GM13977 (cell line): ENCODE measurements around the gene TRIOBP.

Experiments used
- DNase-seq: peaks from one replicate; pipeline ENCODE4 v3.0.0; 2012; ENCODE audit warnings: low spot score
- in situ Hi-C: fragments of 300-500 bp; cut with MboI; formaldehyde crosslinking; loops from one replicate; pipeline ENCODE4 v1.12.0; 2022; ENCODE audit warnings: low sequenced_read_pairs, low pct_unique_long_range_greater_than_20kb, mixed read lengths, inconsistent platforms; ENCODE audit not compliant: unreplicated experiment
- TF ChIP-seq, protein P1 (sequence below): IDR thresholded peaks from 2 replicates; pipeline ENCODE4 v1.5.1; 2012; ENCODE audit warnings: mild to moderate bottlenecking, control low read depth; ENCODE audit not compliant: insufficient read depth; ENCODE audit errors: extremely low read depth, missing control alignments

Gene TRIOBP

DNA sequence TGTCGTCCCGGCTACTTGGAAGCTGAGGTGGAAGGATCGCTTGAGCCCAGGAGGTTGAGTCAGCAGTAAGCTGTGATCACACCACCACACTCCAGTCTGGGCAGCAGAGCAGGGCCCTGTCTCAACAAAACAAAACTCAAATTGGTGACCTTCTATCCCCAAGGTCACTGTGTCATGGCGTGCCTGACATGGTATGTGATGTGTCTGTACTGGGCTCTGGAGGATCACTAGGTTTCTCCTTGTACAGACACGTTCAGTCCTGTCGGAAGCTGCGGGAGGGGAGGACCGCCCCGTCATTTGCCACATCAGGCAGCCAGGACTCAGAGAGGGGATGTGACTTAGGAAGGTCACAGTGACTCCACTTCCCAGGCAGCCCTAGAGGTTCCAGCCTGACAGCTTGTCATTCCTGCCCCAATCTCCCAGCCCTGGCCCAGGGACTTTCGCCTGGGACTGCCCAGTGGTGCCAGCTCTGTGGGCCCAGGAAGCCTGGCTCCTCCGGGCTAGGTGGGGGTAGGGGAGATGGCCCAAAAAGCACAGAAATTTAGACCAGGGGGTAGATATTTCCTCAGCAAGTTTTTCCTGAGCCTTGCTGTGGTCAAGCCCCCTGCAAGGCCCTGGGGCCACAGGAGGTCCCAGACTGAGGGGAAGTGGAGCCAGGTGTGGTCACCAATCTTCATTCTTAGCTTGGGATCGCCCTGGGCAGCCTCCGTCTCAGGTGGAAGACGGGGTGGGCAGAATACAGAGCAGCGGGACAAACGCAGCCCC lies 53.2 kb downstream of the TRIOBP start:
- TF ChIP-seq, protein P1, sequence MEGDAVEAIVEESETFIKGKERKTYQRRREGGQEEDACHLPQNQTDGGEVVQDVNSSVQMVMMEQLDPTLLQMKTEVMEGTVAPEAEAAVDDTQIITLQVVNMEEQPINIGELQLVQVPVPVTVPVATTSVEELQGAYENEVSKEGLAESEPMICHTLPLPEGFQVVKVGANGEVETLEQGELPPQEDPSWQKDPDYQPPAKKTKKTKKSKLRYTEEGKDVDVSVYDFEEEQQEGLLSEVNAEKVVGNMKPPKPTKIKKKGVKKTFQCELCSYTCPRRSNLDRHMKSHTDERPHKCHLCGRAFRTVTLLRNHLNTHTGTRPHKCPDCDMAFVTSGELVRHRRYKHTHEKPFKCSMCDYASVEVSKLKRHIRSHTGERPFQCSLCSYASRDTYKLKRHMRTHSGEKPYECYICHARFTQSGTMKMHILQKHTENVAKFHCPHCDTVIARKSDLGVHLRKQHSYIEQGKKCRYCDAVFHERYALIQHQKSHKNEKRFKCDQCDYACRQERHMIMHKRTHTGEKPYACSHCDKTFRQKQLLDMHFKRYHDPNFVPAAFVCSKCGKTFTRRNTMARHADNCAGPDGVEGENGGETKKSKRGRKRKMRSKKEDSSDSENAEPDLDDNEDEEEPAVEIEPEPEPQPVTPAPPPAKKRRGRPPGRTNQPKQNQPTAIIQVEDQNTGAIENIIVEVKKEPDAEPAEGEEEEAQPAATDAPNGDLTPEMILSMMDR, result no peak
- no peak for DNase-seq
- in situ Hi-C loops, result no loop called here

DNA sequence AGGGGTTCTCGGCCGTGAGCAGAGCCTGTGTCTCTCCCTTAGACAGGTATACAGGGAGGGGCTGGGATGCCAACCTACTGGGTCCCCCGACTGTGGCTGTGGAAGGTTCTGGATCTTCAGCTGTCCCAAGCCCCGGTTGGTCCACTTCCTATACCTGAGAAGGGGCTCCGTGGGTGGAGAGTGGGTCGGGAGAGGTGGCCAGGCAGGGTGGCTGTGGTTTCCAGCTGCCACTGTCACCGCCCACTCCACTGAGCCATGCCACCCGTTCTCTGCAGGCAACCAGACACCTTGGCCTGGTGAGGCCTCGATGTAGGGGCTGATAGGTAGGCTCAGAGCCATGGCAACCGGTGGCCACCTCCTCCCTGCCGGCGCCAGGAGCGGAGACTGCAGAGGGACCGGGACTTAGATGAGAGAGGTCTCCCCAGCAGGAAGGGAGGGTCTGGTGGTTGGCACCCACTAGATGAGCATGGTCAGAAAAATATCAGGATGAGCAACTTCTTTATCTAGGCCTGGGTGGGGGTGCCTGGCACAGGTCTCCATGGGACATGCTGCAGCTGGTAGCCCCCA lies 53.8 kb downstream of the TRIOBP start:
- DNase-seq, result no peak
- in situ Hi-C loops, result no loop called here
- TF ChIP-seq, protein P1, result no peak

DNA sequence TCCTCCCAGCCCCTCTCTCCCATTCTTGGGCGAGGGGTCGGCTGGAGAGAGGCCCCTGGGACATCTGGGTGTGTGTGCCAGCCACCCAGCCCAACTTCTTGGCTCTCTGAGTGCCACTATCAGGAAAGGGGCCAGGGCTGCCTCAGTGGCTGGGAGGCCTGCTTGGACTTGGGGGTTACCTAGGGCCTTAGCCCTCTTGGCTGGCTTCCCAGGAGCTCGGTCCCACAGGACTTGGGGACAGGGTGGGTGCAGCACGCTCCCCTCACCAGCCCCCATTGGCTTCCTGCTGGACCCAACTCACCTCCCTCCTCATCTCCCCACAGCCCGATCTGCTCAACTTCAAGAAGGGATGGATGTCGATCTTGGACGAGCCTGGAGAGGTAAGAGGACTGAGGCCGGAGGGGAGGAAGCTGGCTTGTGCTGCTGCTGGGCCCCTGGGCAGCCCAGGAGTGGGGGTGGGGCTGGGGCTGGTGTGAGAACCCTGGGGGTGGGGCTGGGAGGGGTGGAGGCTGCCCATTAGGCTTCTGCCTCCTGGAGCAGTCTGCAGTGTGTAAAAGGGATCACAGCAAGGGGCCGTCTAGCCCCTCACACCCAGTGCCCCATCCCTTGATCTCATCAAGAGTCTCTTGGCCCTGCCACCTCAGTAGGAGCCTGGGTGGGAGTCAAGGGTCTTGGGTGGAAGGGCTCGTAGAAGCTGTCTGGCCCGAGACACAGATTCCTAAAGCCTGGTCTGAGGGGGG lies 54.8 kb downstream of the TRIOBP start:
- in situ Hi-C loops, result no loop called here
- no peak for DNase-seq
- TF ChIP-seq, protein P1, result no peak

DNA sequence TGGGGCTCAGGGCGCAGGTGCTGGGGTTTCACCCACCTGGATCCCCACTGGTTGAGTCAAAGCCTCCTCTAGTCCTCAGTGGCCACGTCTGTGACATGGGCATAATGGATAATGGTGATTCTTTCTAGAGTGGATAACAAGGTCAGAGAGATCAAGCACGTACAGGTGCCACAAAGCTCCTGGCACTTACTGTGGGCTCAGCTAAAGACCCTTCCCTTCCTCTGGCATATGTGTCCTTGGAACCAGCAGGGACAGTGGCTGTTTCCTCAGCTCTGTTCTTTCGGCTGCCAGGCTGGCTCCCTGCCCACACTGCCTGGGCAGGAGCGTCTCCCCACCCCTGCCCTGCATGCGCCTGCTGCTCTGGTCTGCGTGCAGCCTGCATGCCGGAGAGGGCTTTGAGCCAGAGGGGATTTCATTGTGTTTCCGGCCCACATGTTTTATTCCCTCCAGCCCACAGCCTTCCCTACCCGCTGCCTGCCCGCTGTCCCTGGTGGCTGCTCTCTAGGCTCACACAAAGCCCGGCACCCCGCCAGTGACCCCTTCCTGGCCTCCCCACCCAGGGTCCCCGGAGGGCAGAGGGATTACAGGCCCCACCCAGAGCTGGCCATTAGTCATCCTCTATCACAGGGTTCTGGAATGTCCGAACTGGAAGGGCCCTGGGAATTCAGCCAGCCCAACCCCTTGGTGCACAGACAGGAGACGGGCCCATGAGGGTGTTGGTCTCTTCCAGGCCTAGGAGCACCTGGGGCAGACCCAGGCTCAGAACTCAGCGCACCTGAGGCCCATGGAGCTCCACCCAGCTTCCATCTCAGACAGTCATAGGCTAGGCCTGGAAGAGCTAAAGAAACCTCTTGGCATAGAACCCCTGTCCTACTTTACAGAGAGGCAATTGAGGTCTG lies 55.6 kb downstream of the TRIOBP start:
- in situ Hi-C loops, result no loop called here
- no peak for DNase-seq
- TF ChIP-seq, protein P1, result no peak

DNA sequence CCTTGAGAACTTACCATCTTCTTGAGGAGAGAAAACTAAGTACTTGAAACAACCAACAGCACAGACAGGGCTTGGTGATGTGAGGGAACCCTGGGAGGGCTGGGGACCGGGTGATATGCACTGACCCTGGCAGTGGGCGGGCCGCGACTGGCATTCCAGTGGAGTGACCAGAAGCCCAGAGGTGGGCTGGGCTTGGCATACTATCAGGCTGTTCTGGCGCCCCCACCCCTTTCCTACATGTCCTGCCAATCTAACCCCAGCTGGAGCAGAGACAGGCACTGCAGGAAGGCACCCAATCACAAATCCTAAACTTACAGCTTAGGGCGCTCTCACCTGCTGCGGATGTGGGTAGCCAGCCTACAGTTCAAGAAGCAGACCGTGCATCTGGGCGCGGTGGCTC lies 56.9 kb downstream of the TRIOBP start:
- no peak for DNase-seq
- TF ChIP-seq, protein P1, result no peak
- in situ Hi-C loops, result no loop called here

DNA sequence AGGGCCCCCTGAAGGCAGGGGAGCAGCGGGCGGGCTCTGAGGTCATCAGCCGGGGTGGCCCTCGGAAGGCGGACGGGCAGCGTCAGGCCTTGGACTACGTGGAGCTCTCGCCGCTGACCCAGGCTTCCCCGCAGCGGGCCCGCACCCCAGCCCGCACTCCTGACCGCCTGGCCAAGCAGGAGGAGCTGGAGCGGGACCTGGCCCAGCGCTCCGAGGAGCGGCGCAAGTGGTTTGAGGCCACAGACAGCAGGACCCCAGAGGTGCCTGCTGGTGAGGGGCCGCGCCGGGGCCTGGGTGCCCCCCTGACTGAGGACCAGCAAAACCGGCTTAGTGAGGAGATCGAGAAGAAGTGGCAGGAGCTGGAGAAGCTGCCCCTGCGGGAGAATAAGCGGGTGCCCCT lies 60.8 kb downstream of the TRIOBP start:
- in situ Hi-C loops, result no loop called here
- no peak for DNase-seq
- TF ChIP-seq, protein P1, result no peak
